Left lung (tissue), 10 donors: ENCODE data around the gene SMIM24. TPM values are rescaled to one million over a fixed set of nuclear protein-coding genes. Genes with fewer than 3 reads are reported as not detected.
"Not testable (repeated sequence)": the region's sequence is repeated elsewhere in the genome, so short reads cannot be mapped to it uniquely, and the experiment has no call there.

Experiments used
- ATAC-seq: fragments of 200-7000 bp; cut with Tn5 transposase; one replicate; pipeline ENCODE4 v1.9.1; 2020; ENCODE audit warnings: moderate library complexity
- DNase-seq, 4 donors: peaks; one replicate each; pipeline ENCODE4 v3.0.0-alpha.2; 2013 to 2020
- H3K27ac ChIP-seq, 2 donors: fragments of 200-600 bp; sonication (generic) in 1 of 2; one replicate each; pipeline versions ENCODE4 v1.5.0 to v1.8.0; 2020 to 2021
- H3K27me3 ChIP-seq, 2 donors: fragments of 200-600 bp; sonication (generic) in 1 of 2; one replicate each; pipeline versions ENCODE4 v1.5.0 to v1.8.0; 2020 to 2021
- H3K36me3 ChIP-seq, 2 donors: fragments of 200-600 bp; sonication (generic) in 1 of 2; one replicate each; pipeline versions ENCODE4 v1.5.0 to v1.8.0; 2020 to 2021
- H3K4me1 ChIP-seq, 2 donors: fragments of 200-600 bp; one replicate each; pipeline ENCODE4 v1.8.0; 2021
- H3K4me3 ChIP-seq, 2 donors: fragments of 200-600 bp; sonication (generic) in 1 of 2; one replicate each; pipeline versions ENCODE4 v1.5.0 to v1.8.0; 2020 to 2021; ENCODE audit warnings: mild to moderate bottlenecking in 1 of 2
- H3K9me3 ChIP-seq, 2 donors: fragments of 200-600 bp; sonication (generic) in 1 of 2; one replicate each; pipeline versions ENCODE4 v1.5.0 to v1.8.0; 2020 to 2021
- CTCF ChIP-seq, 2 donors: fragments of 200-600 bp; sonication (generic) in 1 of 2; IDR thresholded peaks; one replicate each; pipeline versions ENCODE4 v1.5.0 to v1.8.0; 2021; ENCODE audit warnings: antibody characterized with exemption in 2 of 2
- intact Hi-C, 2 donors: fragments of 100-400 bp; cut with DNase I; formaldehyde crosslinking; loops; one replicate each; pipeline versions ENCODE4 v1.11.2 to v1.14.2; 2022
- polyA plus RNA-seq, 6 donors: library from polyadenylated mRNA; unstranded; fragments of 120-200 nt; gene quantifications; one replicate each; pipeline ENCODE4 v1.2.1, GENCODE V29; 2013; ENCODE audit not compliant: insufficient read length in 6 of 6
- total RNA-seq, 2 donors: library from RNA; stranded (reverse); fragmentation: NEBNext Ultra II Directional; extraction: Animal tissue kit (Norgen Biotek cat#: 25700); gene quantifications; one replicate each; pipeline ENCODE4 v1.2.1, GENCODE V29; 2021
- donor health status: DM: no; HTN: yes; CAD: no.
- donor health status: DM: no; HTN: no; CAD: no.

Gene SMIM24
- total and polyA plus RNA-seq, 8 donors, result 0.78 to 4.6 (median 1.8) TPM; not detected in 2

- no peaks in the 10 kb centered on the region for H3K9me3 ChIP-seq
- no peak overlapping the region for H3K4me3 ChIP-seq
- H3K27ac ChIP-seq, result no peak overlapping the region
- intact Hi-C loops, result no loop called here
- H3K27me3 ChIP-seq, result no peaks in the 10 kb centered on the region
- ATAC-seq (no peak), DNase-seq (no peak)
- TF ChIP-seq CTCF (IDR thresholded peaks at IDR 0.05), result no peak
- peaks cover 0 to 97% of the 10 kb centered on the region in 2 donors for H3K36me3 ChIP-seq
- peaks cover 11 to 36% of the 10 kb centered on the region in 2 donors for H3K4me1 ChIP-seq
Measured at GRCh38 chr19:3453840-3454239, 26.5 kb downstream of the SMIM24 start.

- DNase-seq, ATAC-seq, intact Hi-C loops, H3K27me3 ChIP-seq, H3K4me3 ChIP-seq, H3K9me3 ChIP-seq, H3K27ac ChIP-seq: not testable (repeated sequence)
- H3K4me1 ChIP-seq, result peaks cover 9 to 26% of the 10 kb centered on the region in 2 donors
- H3K36me3 ChIP-seq, result peaks cover 0 to 100% of the 10 kb centered on the region in 2 donors
Measured at GRCh38 chr19:3452942-3453214, 27.4 kb downstream of the SMIM24 start.

- Histone ChIP-seq H3K9me3 (no peaks in the 10 kb centered on the region), H3K4me3 (no peak overlapping the region), H3K27ac (no peak overlapping the region), H3K36me3 (peaks cover 0 to 99% of the 10 kb centered on the region in 2 donors), H3K27me3 (no peaks in the 10 kb centered on the region), H3K4me1 (peaks cover 4 to 21% of the 10 kb centered on the region in 2 donors)
- DNase-seq (no peak), ATAC-seq (no peak)
- TF ChIP-seq CTCF (IDR thresholded peaks at IDR 0.05), result no peak
- intact Hi-C loops, result no loop called here
Measured at GRCh38 chr19:3452171-3452941, 28.0 kb downstream of the SMIM24 start.

- Histone ChIP-seq H3K4me1 (peaks cover 0 to 19% of the 10 kb centered on the region in 2 donors), H3K9me3 (no peaks in the 10 kb centered on the region), H3K27me3 (no peaks in the 10 kb centered on the region), H3K27ac (peak overlapping the region; percentile 59 to 93), H3K4me3 (no peak overlapping the region), H3K36me3 (peaks cover 0 to 98% of the 10 kb centered on the region in 2 donors)
- DNase-seq, result no peak
- intact Hi-C loops, result no loop called here
- ATAC-seq, result no peak
- TF ChIP-seq CTCF (IDR thresholded peaks at IDR 0.05), result no peak
Measured at GRCh38 chr19:3451451-3451866, 28.9 kb downstream of the SMIM24 start.

GRCh38 chr19:3450796-3451411, 29.4 kb downstream of the SMIM24 start:
- intact Hi-C loops, result no loop called here
- Histone ChIP-seq H3K4me3 (no peak overlapping the region), H3K9me3 (no peaks in the 10 kb centered on the region), H3K36me3 (peaks cover 0 to 98% of the 10 kb centered on the region in 2 donors), H3K4me1 (peaks cover 0 to 25% of the 10 kb centered on the region in 2 donors), H3K27me3 (no peaks in the 10 kb centered on the region), H3K27ac (peak overlapping the region; percentile 59 to 93)
- peak in 2 of 4 donors; percentile 69 to 82 for DNase-seq
- TF ChIP-seq CTCF (IDR thresholded peaks at IDR 0.05), result no peak
- ATAC-seq, result peak; percentile 86
